Mesothelial cell of epicardium (in vitro differentiated cells): Measurements from ENCODE around the gene RAB8B. TPM values are rescaled to one million over a fixed set of nuclear protein-coding genes. Genes with fewer than 3 reads are reported as not detected.

Experiments used
- DNase-seq, 2 experiments: peaks; one replicate each; pipeline ENCODE4 v3.0.0; 2021; ENCODE audit warnings: low spot score in 2 of 2; ENCODE audit not compliant: unreplicated experiment in 2 of 2
- H3K27ac Mint-ChIP-seq: 2 replicates; pipeline ENCODE4 v1.8.0; 2021; ENCODE audit warnings: mixed read lengths
- H3K27me3 Mint-ChIP-seq: 2 replicates; pipeline ENCODE4 v1.8.0; 2021; ENCODE audit warnings: low read depth, mixed read lengths
- H3K36me3 Mint-ChIP-seq: 2 replicates; pipeline ENCODE4 v1.8.0; 2021; ENCODE audit warnings: mixed read lengths
- H3K4me1 Mint-ChIP-seq: 2 replicates; pipeline ENCODE4 v1.8.0; 2021; ENCODE audit warnings: mixed read lengths
- H3K4me3 Mint-ChIP-seq: 2 replicates; pipeline ENCODE4 v1.8.0; 2021; ENCODE audit warnings: mild to moderate bottlenecking, moderate library complexity, mixed read lengths
- H3K9me3 Mint-ChIP-seq: 2 replicates; pipeline ENCODE4 v1.8.0; 2021; ENCODE audit warnings: mixed read lengths
- total RNA-seq: library from RNA; stranded (reverse); gene quantifications from 3 replicates; pipeline ENCODE4 v1.2.1, GENCODE V29; 2021
- TF ChIP-seq, protein P1 (sequence below): fragments of 200-600 bp; sonication (generic); IDR thresholded peaks from one replicate; pipeline ENCODE4 v1.5.0; 2021; ENCODE audit warnings: antibody characterized with exemption; ENCODE audit not compliant: unreplicated experiment

RAB8B gene
- total RNA-seq, 1 donor from 2014 or later: 20.2 TPM

DNA sequence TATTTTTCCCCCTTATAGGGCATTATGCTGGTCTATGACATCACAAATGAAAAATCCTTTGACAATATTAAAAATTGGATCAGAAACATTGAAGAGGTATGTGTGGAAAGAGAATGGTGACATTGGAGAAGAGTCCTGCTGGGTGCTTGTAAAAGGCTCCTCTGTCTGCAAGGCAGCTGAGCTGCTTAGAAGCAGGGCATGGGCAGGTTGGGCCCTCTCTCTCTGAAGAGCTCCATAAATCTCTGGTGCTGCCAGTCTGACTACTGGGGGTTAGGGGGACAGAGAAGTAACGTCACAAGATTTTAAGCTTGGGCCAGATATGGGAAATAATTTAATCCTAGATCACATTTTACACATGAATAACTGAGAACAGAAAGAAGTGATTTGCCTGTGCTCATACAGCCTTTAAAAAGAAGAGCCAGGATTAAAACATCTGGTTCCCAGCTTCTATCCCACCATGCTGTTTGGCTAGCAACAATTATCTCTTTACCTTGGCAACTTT lies 66.1 kb downstream of the RAB8B start:
- TF ChIP-seq, protein P1, sequence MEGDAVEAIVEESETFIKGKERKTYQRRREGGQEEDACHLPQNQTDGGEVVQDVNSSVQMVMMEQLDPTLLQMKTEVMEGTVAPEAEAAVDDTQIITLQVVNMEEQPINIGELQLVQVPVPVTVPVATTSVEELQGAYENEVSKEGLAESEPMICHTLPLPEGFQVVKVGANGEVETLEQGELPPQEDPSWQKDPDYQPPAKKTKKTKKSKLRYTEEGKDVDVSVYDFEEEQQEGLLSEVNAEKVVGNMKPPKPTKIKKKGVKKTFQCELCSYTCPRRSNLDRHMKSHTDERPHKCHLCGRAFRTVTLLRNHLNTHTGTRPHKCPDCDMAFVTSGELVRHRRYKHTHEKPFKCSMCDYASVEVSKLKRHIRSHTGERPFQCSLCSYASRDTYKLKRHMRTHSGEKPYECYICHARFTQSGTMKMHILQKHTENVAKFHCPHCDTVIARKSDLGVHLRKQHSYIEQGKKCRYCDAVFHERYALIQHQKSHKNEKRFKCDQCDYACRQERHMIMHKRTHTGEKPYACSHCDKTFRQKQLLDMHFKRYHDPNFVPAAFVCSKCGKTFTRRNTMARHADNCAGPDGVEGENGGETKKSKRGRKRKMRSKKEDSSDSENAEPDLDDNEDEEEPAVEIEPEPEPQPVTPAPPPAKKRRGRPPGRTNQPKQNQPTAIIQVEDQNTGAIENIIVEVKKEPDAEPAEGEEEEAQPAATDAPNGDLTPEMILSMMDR: no peak
- H3K27ac Mint-ChIP-seq: peak overlapping the region; percentile 72
- H3K27me3 Mint-ChIP-seq: no peaks in the 10 kb centered on the region
- H3K36me3 Mint-ChIP-seq: peaks cover 9% of the 10 kb centered on the region
- no peaks in the 10 kb centered on the region for H3K9me3 Mint-ChIP-seq
- peaks cover 21% of the 10 kb centered on the region for H3K4me1 Mint-ChIP-seq
- no peak for DNase-seq
- H3K4me3 Mint-ChIP-seq: no peak overlapping the region

DNA sequence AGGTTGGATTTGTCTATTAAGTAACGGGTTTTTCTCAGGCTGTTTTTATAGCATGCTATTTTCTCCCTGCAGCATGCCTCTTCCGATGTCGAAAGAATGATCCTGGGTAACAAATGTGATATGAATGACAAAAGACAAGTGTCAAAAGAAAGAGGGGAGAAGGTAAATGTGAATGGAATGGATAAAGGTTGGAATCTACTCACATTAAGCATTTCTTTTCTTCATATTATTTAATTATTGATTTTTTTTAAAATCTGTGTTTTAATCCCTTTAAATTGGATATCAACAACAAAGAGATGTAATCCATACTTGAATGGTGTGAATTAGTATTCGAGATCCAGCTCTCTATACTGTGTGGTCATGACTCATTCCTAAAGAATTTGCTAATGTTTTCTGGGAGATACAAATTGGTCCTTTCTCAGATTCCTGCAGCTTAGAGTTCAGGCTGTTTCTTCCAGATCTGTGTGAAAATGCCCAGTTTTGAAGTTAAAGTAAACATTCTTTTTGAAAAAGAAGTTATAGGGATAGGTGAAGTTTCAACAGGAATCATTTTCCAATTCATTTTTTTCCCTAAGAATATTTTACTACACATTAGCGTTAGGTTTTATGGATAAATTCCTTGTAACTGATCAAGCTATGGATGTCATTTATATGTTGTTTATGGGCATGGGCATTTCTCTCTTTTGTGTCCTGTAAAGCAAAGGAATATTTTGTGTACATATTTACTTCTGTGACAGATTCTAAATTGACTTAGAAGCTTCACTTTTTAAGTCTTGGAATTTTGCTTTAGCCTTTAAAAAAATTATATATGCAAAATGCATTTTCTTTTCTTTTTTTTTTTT lies 67.2 kb downstream of the RAB8B start:
- no peak overlapping the region for H3K4me3 Mint-ChIP-seq
- peaks cover 18% of the 10 kb centered on the region for H3K36me3 Mint-ChIP-seq

DNA sequence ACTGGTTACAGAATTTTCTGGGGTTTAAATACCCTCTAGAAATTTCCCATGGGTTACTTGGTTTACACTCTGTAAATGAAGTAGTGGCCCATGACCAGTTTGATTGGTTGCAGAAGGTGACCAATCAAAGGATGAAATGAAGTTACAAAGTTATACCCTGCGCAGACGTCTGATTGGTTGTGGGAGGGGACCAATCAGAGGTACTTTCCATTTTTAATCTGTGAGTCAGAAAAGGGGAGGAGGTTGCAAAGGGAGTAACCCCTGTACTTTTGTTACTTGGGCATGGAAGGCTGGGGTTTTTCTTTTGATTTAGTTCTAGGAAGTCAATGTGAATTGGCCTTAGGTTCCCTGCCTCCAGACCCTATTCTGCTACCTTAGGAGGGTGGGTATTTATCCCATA lies 69.3 kb downstream of the RAB8B start:
- Mint-ChIP-seq H3K4me1 (peaks cover 21% of the 10 kb centered on the region), H3K36me3 (peaks cover 23% of the 10 kb centered on the region), H3K4me3 (no peak overlapping the region), H3K27me3 (no peaks in the 10 kb centered on the region), H3K9me3 (peaks cover 3% of the 10 kb centered on the region), H3K27ac (no peak overlapping the region)
- no peak for DNase-seq
- TF ChIP-seq, protein P1: no peak

More for the DNA sequence above, 67.2 kb downstream of the RAB8B start:
- Mint-ChIP-seq H3K27me3 (no peaks in the 10 kb centered on the region), H3K9me3 (peaks cover 3% of the 10 kb centered on the region), H3K27ac (peak overlapping the region; percentile 88), H3K4me1 (peaks cover 21% of the 10 kb centered on the region)
- DNase-seq: no peak
- TF ChIP-seq, protein P1: no peak

DNA sequence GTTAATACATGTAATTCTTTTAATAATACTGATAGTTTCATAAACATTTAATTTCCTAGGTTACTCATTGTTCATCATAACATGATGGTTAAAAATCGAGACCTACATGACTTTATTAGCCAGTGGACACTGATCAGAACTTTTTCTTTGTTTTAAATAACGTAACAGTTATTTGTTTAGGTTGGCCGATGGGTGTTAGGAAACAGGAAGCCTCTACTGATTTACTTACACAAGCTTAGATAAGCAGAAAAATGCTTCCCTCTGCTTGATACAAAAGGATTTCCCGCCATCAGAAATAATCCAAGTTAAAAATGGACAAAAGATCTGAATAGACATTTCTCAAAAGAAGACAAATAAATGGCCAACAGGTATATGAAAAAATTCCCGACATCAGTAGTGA lies 71.4 kb downstream of the RAB8B start:
- H3K36me3 Mint-ChIP-seq: peaks cover 24% of the 10 kb centered on the region
- peaks cover 15% of the 10 kb centered on the region for H3K4me1 Mint-ChIP-seq
- no peak overlapping the region for H3K27ac Mint-ChIP-seq
- TF ChIP-seq, protein P1: no peak
- H3K9me3 Mint-ChIP-seq: peaks cover 3% of the 10 kb centered on the region
- no peak for DNase-seq
- H3K27me3 Mint-ChIP-seq: no peaks in the 10 kb centered on the region
- H3K4me3 Mint-ChIP-seq: no peak overlapping the region

DNA sequence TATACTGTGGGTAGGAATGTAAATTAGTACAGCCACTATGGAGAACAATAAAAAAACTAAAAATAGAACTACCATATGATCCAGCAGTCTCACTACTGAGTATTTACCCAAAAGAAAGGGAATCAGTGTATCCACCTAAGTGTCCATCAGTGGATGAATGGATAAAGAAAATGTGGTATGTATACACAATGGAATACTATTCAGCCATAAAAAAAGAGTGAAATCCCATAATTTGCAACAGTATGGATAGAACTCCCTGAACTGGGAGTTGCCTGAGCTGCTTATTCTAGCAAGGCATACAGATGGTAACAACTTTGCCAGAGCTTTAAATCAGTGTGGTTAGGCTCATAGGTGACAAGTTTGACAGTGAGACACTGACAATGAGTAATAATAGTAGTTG lies 71.9 kb downstream of the RAB8B start:
- Mint-ChIP-seq H3K9me3 (peaks cover 3% of the 10 kb centered on the region), H3K4me3 (no peak overlapping the region), H3K4me1 (peaks cover 11% of the 10 kb centered on the region), H3K27me3 (no peaks in the 10 kb centered on the region), H3K36me3 (peaks cover 24% of the 10 kb centered on the region), H3K27ac (no peak overlapping the region)
- TF ChIP-seq, protein P1: no peak
- no peak for DNase-seq
